GM19395 (cell line): ENCODE measurements around the gene BAZ2B.

Experiments
- ATAC-seq: cut with Tn5 transposase; IDR thresholded peaks from one replicate; pipeline ENCODE4 v1.9.1; 2021; ENCODE audit warnings: mild to moderate bottlenecking, moderate library complexity; ENCODE audit not compliant: unreplicated experiment

BAZ2B gene

DNA sequence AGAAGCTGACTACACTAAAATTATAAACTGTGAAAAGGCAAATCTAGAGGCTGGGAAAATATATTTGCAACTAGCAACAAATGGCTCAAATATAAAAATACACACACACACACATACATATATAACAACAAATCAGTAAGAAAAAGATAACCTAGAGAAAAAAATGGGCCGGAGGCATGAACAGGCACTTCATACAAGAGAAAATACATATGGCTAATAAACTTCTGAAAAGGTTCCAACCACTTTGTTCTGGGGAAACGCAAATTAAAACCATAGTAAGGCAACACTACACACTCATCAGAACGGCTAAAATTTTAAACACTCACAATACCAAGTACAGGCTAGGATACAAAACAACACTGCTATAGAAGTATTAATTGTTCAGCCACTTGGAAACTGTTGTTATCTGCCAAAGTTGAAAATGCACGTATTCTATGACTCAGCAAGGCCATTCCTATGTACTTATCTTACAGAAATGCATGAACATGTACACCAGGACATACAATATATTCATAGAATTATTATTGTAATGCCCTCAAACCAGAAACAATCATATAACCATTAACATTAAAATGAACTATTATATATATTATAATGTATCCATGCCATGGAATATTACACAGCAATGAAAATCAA, 345.5 kb downstream of the BAZ2B start:
- ATAC-seq, result no peak
